Lower lobe of right lung (tissue), 2 donors: ENCODE results near the gene ADGRB3. TPM values are rescaled to one million over a fixed set of nuclear protein-coding genes. Genes with fewer than 3 reads are reported as not detected.
"Not testable (repeated sequence)": the region's sequence is repeated elsewhere in the genome, so short reads cannot be mapped to it uniquely, and the experiment has no call there.

Experiments used
- ATAC-seq, 2 donors: fragments of 200-7000 bp; cut with Tn5 transposase; one replicate each; pipeline ENCODE4 v1.9.1; 2020 to 2022; ENCODE audit warnings: mild to moderate bottlenecking in 2 of 2, moderate library complexity in 2 of 2
- DNase-seq: peaks from one replicate; pipeline ENCODE4 v3.0.0-alpha.2; 2020
- H3K27ac ChIP-seq: fragments of 200-600 bp; one replicate; pipeline ENCODE4 v1.8.0; 2022
- H3K27me3 ChIP-seq: fragments of 200-600 bp; one replicate; pipeline ENCODE4 v1.8.0; 2022; ENCODE audit warnings: low read depth
- H3K36me3 ChIP-seq: fragments of 200-600 bp; one replicate; pipeline ENCODE4 v1.8.0; 2022; ENCODE audit warnings: mild to moderate bottlenecking
- H3K4me1 ChIP-seq: fragments of 200-600 bp; one replicate; pipeline ENCODE4 v1.8.0; 2022
- H3K4me3 ChIP-seq: fragments of 200-600 bp; one replicate; pipeline ENCODE4 v1.8.0; 2022; ENCODE audit warnings: mild to moderate bottlenecking
- H3K9me3 ChIP-seq: fragments of 200-600 bp; one replicate; pipeline ENCODE4 v1.8.0; 2022
- intact Hi-C: fragments of 100-400 bp; cut with DNase I; formaldehyde crosslinking; loops from one replicate; pipeline ENCODE4 v1.11.0; 2022
- total RNA-seq: library from RNA; stranded (reverse); fragmentation: NEBNext Ultra II Directional; extraction: Animal tissue kit (Norgen Biotek cat#: 25700); gene quantifications from one replicate; pipeline ENCODE4 v1.2.1, GENCODE V29; 2021
- TF ChIP-seq, protein P1 (sequence below): fragments of 200-600 bp; IDR thresholded peaks from one replicate; pipeline ENCODE4 v1.8.0; 2022; ENCODE audit warnings: antibody characterized with exemption, mild to moderate bottlenecking
- donor health status: DM: no; HTN: yes; CAD: no; lungs with severe emphysema.

Gene ADGRB3
- total RNA-seq, 1 donor from 2014 or later = 2.3 TPM

DNA sequence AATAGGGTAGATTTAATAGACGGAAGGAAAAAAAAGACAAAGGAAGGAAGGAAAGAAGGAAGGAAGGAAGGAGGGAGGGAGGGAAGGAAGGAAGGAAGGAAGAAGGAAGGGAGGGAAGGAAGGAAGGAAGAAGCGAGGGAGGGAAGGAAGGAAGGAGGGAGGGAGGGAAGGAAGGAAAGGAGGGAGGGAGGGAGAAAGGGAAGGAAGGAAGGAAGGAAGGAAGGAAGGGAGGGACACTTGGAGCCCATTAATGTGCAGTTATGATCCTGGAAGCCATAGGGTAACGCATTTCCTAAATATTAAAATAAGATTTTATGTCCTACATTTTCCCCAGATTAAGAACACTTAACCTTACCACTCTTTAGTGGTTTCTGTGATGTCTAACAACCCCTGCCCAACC, 465.7 kb downstream of the ADGRB3 start:
- Histone ChIP-seq H3K27me3 (no peaks in the 10 kb centered on the region), H3K4me3 (no peak overlapping the region), H3K4me1 (no peaks in the 10 kb centered on the region), H3K9me3 (no peaks in the 10 kb centered on the region), H3K27ac (no peak overlapping the region), H3K36me3 (no peaks in the 10 kb centered on the region)
- DNase-seq = no peak
- TF ChIP-seq, protein P1, sequence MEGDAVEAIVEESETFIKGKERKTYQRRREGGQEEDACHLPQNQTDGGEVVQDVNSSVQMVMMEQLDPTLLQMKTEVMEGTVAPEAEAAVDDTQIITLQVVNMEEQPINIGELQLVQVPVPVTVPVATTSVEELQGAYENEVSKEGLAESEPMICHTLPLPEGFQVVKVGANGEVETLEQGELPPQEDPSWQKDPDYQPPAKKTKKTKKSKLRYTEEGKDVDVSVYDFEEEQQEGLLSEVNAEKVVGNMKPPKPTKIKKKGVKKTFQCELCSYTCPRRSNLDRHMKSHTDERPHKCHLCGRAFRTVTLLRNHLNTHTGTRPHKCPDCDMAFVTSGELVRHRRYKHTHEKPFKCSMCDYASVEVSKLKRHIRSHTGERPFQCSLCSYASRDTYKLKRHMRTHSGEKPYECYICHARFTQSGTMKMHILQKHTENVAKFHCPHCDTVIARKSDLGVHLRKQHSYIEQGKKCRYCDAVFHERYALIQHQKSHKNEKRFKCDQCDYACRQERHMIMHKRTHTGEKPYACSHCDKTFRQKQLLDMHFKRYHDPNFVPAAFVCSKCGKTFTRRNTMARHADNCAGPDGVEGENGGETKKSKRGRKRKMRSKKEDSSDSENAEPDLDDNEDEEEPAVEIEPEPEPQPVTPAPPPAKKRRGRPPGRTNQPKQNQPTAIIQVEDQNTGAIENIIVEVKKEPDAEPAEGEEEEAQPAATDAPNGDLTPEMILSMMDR = no peak
- intact Hi-C loops = no loop called here
- ATAC-seq = no peak

DNA sequence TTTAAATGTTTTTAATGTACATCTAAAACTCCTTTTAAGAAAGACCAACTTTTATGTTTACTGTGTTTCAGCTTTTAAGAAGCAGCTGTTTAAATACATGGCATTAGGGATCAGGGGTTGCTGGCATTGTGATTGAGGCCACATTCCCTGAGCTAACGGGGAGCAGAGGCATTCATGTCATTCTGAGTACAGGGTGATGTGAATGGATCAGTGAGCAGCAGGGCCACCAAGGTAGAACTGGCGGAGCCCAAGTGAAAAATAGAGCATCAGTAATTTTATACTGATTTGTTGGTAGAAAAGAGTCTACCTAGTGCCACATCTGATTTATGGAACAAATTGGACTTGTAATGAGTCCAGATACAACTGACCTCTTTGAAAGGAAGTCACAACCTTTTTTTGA, 467.3 kb downstream of the ADGRB3 start:
- H3K4me3 ChIP-seq = no peak overlapping the region
- no peaks in the 10 kb centered on the region for H3K9me3 ChIP-seq
- TF ChIP-seq, protein P1 = no peak
- no peaks in the 10 kb centered on the region for H3K27me3 ChIP-seq
- no peaks in the 10 kb centered on the region for H3K4me1 ChIP-seq
- no peaks in the 10 kb centered on the region for H3K36me3 ChIP-seq
- no peak overlapping the region for H3K27ac ChIP-seq
- no peak for ATAC-seq
- intact Hi-C loops = no loop called here
- DNase-seq = no peak

DNA sequence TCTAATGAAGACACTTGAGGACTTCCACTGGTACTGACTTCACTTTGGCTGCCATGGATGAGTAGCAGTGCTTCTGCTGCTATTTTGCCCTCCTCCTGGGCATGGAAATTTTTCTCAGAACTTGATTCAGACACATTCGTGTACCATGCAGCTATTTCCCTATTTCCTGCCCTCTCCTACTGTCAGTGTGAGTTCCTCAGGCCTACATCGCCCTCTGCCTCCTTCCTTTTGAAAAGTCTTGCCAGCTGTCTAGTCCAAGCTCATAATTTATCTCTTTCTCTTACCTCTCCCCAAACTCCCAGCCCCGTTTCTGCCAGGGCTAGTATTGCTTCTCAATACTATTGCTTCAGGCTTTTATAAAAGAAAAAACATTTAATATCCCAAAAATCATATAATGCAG, 470.2 kb downstream of the ADGRB3 start:
- H3K9me3 ChIP-seq = no peaks in the 10 kb centered on the region
- H3K36me3 ChIP-seq = no peaks in the 10 kb centered on the region
- ATAC-seq (no peak), DNase-seq (no peak)
- no peak overlapping the region for H3K27ac ChIP-seq
- intact Hi-C loops = no loop called here
- H3K4me1 ChIP-seq = no peaks in the 10 kb centered on the region
- no peak overlapping the region for H3K4me3 ChIP-seq
- TF ChIP-seq, protein P1 = no peak
- no peaks in the 10 kb centered on the region for H3K27me3 ChIP-seq

DNA sequence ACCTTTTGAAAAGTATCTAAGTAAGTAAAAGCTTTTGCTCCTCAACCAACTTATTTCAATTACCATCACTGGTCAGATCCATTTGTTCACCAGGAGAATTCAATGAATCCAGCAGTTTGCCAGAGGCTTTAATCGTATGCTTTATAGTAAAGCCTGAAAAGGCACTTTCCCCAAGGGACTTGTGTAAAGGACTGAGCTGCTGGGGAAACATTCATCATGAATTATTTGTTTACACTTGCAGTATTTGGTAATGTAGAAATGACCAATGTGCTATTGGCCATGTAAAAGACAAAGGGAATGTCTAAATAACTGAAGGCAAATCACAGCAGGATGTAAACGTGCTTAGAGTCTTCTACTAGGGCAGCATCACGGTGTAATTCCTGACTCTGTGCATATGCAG, 471.4 kb downstream of the ADGRB3 start:
- no peaks in the 10 kb centered on the region for H3K36me3 ChIP-seq
- no peak overlapping the region for H3K4me3 ChIP-seq
- no peak overlapping the region for H3K27ac ChIP-seq
- no peaks in the 10 kb centered on the region for H3K27me3 ChIP-seq
- ATAC-seq (no peak), DNase-seq (no peak)
- H3K4me1 ChIP-seq = no peaks in the 10 kb centered on the region
- TF ChIP-seq, protein P1 = no peak
- H3K9me3 ChIP-seq = no peaks in the 10 kb centered on the region
- intact Hi-C loops = no loop called here

DNA sequence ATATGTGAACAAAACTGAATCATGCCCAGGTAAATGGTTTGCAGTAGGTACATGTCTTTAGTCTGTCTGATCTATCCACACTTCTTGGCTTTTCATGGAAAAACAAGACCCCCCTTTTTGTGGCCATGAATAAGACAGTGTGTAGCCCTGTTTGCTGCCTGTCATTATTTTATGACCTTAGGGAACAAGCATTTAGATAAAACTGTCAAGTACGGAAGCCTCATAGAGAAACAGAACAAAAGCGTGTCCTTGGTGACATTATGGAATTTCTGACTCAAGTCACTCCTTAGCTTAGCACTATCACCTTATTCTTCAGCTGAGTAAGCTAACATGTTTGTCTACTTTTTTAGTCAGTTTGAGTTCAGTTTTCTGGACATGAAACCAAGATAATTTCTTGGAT, 476.2 kb downstream of the ADGRB3 start:
- DNase-seq (no peak), ATAC-seq (no peak)
- Histone ChIP-seq H3K27ac (no peak overlapping the region), H3K4me1 (no peaks in the 10 kb centered on the region), H3K9me3 (no peaks in the 10 kb centered on the region), H3K27me3 (no peaks in the 10 kb centered on the region), H3K4me3 (no peak overlapping the region), H3K36me3 (no peaks in the 10 kb centered on the region)
- TF ChIP-seq, protein P1 = no peak
- intact Hi-C loops = no loop called here

DNA sequence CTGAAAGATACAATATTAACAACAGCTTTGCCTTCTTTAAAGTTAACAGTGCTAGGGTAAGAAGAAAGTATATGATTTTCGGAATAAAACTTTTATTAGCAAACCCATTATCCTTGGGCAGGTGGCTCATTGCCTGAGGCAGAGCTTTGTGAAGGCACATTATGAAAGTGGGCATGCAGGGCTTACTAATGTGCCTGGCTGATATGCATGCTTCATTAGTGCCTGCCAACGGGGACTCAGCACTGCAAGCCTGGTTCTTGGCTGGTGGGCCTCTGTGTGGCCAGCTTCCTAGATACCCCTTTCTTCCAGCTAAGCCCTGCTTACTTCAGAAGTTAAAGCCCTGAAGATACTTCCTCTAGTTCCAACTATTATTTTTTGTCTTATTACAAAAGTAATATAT, 481.6 kb downstream of the ADGRB3 start:
- H3K36me3 ChIP-seq = no peaks in the 10 kb centered on the region
- H3K9me3 ChIP-seq = no peaks in the 10 kb centered on the region
- H3K4me3 ChIP-seq = no peak overlapping the region
- DNase-seq (no peak), ATAC-seq (no peak)
- intact Hi-C loops = no loop called here
- no peaks in the 10 kb centered on the region for H3K4me1 ChIP-seq
- H3K27me3 ChIP-seq = no peaks in the 10 kb centered on the region
- TF ChIP-seq, protein P1 = no peak
- no peak overlapping the region for H3K27ac ChIP-seq

DNA sequence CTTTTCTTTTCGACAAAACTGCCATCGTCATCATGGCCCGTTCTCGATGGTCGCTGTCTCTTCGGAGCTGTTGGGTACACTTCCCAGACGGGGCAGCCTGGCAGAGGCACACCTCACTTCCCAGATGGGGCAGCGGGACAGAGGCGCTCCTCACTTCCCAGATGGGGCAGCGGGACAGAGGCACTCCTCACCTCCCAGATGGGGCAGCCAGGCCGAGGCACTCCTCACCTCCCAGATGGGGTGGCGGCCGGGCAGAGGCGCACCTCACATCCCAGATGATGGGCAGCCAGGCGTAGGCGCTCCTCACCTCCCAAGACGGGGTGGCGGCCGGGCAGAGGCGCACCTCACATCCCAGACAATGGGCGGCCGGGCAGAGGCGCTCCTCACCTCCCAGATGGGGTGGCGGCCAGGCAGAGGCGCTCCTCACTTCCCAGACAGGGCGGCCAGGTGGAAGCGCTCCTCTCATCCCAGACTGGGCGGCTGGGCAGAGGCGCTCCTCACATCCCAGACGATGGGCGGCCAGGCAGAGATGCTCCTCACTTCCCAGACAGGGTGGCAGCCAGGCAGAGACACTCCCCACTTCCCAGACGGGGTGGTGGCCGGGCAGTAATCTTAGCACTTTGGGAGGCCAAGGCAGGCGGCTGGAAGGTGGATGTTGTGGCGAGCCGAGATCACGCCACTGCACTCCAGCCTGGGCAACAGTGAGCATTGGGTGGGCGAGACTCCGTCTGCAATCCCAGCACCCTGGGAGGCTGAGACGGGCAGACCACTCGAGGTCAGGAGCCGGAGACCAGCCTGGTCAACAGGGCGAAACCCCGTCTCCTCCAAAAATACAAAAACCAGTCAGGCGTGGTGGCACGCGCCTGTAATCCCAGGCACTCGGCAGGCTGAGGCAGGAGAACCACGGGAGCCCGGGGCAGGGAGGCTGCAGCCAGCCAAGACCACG, 486.7 kb downstream of the ADGRB3 start:
- H3K4me3 ChIP-seq, ATAC-seq, H3K36me3 ChIP-seq, DNase-seq, H3K27ac ChIP-seq, intact Hi-C loops, H3K9me3 ChIP-seq, H3K27me3 ChIP-seq, H3K4me1 ChIP-seq: not testable (repeated sequence)
